Activated naive CD4-positive, alpha-beta T cell treated with anti-CD3 and anti-CD28 coated beads for 36 hours (primary cell): ENCODE measurements around the gene NKRF. TPM values are rescaled to one million over a fixed set of nuclear protein-coding genes. Genes with fewer than 3 reads are reported as not detected.

Experiments used
- CTCF ChIA-PET: fragments of 350-600 bp; sonication (Branson Sonifier 250); formaldehyde crosslinking; loops from one replicate; lab custom pipeline; 2021; ENCODE audit warnings: antibody characterized with exemption; lab: Charles Lee
- DNase-seq: peaks from one replicate; pipeline ENCODE4 v3.0.0-alpha.2; 2020
- H3K27ac Mint-ChIP-seq: one replicate; pipeline ENCODE4 v1.8.0; 2021; ENCODE audit warnings: mild to moderate bottlenecking, mixed read lengths
- H3K27me3 Mint-ChIP-seq: one replicate; pipeline ENCODE4 v1.8.0; 2021; ENCODE audit warnings: low read depth, mixed read lengths
- H3K36me3 Mint-ChIP-seq: one replicate; pipeline ENCODE4 v1.8.0; 2021; ENCODE audit warnings: low read depth, mixed read lengths
- H3K4me1 Mint-ChIP-seq: one replicate; pipeline ENCODE4 v1.8.0; 2021; ENCODE audit warnings: low read depth, mixed read lengths
- H3K4me3 Mint-ChIP-seq: one replicate; pipeline ENCODE4 v1.8.0; 2021; ENCODE audit warnings: mild to moderate bottlenecking, moderate library complexity, mixed read lengths
- H3K9me3 Mint-ChIP-seq: one replicate; pipeline ENCODE4 v1.8.0; 2021; ENCODE audit warnings: mixed read lengths
- intact Hi-C: fragments of 100-400 bp; cut with micrococcal nuclease; formaldehyde crosslinking; loops from one replicate; pipeline ENCODE4 v1.15.1; 2023
- total RNA-seq, 2 experiments: library from RNA; stranded (reverse); gene quantifications; one replicate each; pipeline ENCODE4 v1.2.3, GENCODE V29; 2021

Gene NKRF
- total RNA-seq, 2 experiments from 2014 or later, result 15.8 to 17.0 TPM

GRCh38 chrX:119605464-119606279 is 552 bp downstream of the NKRF start:
- H3K9me3 Mint-ChIP-seq, result no peaks in the 10 kb centered on the region
- H3K4me1 Mint-ChIP-seq, result peaks cover 40% of the 10 kb centered on the region
- DNase-seq, result peak; percentile 43
- peaks cover 7% of the 10 kb centered on the region for H3K36me3 Mint-ChIP-seq
- CTCF ChIA-PET, result interaction anchor here (0.7 kb wide), 1 partner anchor 124 kb away, joined by 3 read pairs; no protein-coding TSS in a partner anchor
- H3K27me3 Mint-ChIP-seq, result no peaks in the 10 kb centered on the region
- peak overlapping the region; percentile 96 for H3K4me3 Mint-ChIP-seq
- peak overlapping the region; percentile 93 for H3K27ac Mint-ChIP-seq
- intact Hi-C loops, result loop anchor here (1.0 to 10.0 kb wide), 11 partner anchors 27 to 269 kb away; partner anchors contain the start of genes NDUFA1, RNF113A, RPL39 and SEPTIN6

- H3K4me3 Mint-ChIP-seq, result peak overlapping the region; percentile 96
- no peaks in the 10 kb centered on the region for H3K27me3 Mint-ChIP-seq
- peaks cover 41% of the 10 kb centered on the region for H3K4me1 Mint-ChIP-seq
- no peak for DNase-seq
- peak overlapping the region; percentile 70 for H3K27ac Mint-ChIP-seq
- no peaks in the 10 kb centered on the region for H3K9me3 Mint-ChIP-seq
- H3K36me3 Mint-ChIP-seq, result peaks cover 7% of the 10 kb centered on the region
- CTCF ChIA-PET, result no interaction called here
- intact Hi-C loops, result loop anchor here (1.0 to 10.0 kb wide), 5 partner anchors 27 to 270 kb away; partner anchors contain the start of genes NDUFA1, RNF113A, STEEP1 and UPF3B
Observed at GRCh38 chrX:119604766-119605463, 1.3 kb downstream of the NKRF start.

- H3K27ac Mint-ChIP-seq, result no peak overlapping the region
- intact Hi-C loops, result loop anchor here (10.0 kb wide), 1 partner anchor 272 kb away; the partner anchor contains the start of genes NDUFA1 and RNF113A
- H3K27me3 Mint-ChIP-seq, result no peaks in the 10 kb centered on the region
- CTCF ChIA-PET, result interaction anchor here (0.6 to 3.1 kb wide), 4 partner anchors 11 to 483 kb away, joined by 3 to 10 read pairs (median 4); no protein-coding TSS in a partner anchor
- H3K36me3 Mint-ChIP-seq, result peaks cover 10% of the 10 kb centered on the region
- H3K9me3 Mint-ChIP-seq, result no peaks in the 10 kb centered on the region
- DNase-seq, result no peak
- peaks cover 47% of the 10 kb centered on the region for H3K4me1 Mint-ChIP-seq
- H3K4me3 Mint-ChIP-seq, result no peak overlapping the region
Observed at GRCh38 chrX:119602701-119603255, 3.4 kb downstream of the NKRF start.

- Mint-ChIP-seq H3K4me3 (no peak overlapping the region), H3K4me1 (no peaks in the 10 kb centered on the region), H3K27ac (no peak overlapping the region), H3K36me3 (peaks cover 19% of the 10 kb centered on the region), H3K27me3 (no peaks in the 10 kb centered on the region), H3K9me3 (no peaks in the 10 kb centered on the region)
- DNase-seq, result no peak
- CTCF ChIA-PET, result interaction anchor here (1.0 kb wide), 1 partner anchor 74 kb away, joined by 4 read pairs; no protein-coding TSS in a partner anchor
- intact Hi-C loops, result no loop called here
Observed at GRCh38 chrX:119589810-119590209, 16.4 kb downstream of the NKRF start.

GRCh38 chrX:119583431-119584059 is 22.7 kb downstream of the NKRF start:
- peak overlapping the region; percentile 22 for H3K27ac Mint-ChIP-seq
- CTCF ChIA-PET, result interaction anchor here (1.4 kb wide), 1 partner anchor 144 kb away, joined by 5 read pairs; no protein-coding TSS in a partner anchor
- H3K9me3 Mint-ChIP-seq, result no peaks in the 10 kb centered on the region
- intact Hi-C loops, result no loop called here
- no peaks in the 10 kb centered on the region for H3K27me3 Mint-ChIP-seq
- peaks cover 5% of the 10 kb centered on the region for H3K4me1 Mint-ChIP-seq
- H3K4me3 Mint-ChIP-seq, result no peak overlapping the region
- DNase-seq, result no peak
- H3K36me3 Mint-ChIP-seq, result peaks cover 5% of the 10 kb centered on the region

- CTCF ChIA-PET, result interaction anchor here (0.5 kb wide), 1 partner anchor 120 kb away, joined by 3 read pairs; no protein-coding TSS in a partner anchor
- Mint-ChIP-seq H3K36me3 (peaks cover 3% of the 10 kb centered on the region), H3K9me3 (no peaks in the 10 kb centered on the region), H3K4me1 (peaks cover 10% of the 10 kb centered on the region), H3K27me3 (no peaks in the 10 kb centered on the region), H3K4me3 (no peak overlapping the region), H3K27ac (no peak overlapping the region)
- no peak for DNase-seq
- intact Hi-C loops, result no loop called here
Observed at GRCh38 chrX:119579414-119579813, 26.8 kb downstream of the NKRF start.

- H3K36me3 Mint-ChIP-seq, result peaks cover 1% of the 10 kb centered on the region
- H3K4me1 Mint-ChIP-seq, result peaks cover 12% of the 10 kb centered on the region
- peak; percentile 89 for DNase-seq
- CTCF ChIA-PET, result interaction anchor here (1.0 to 1.6 kb wide), 3 partner anchors 27 to 152 kb away, joined by 3 to 6 read pairs (median 5); no protein-coding TSS in a partner anchor
- H3K9me3 Mint-ChIP-seq, result no peaks in the 10 kb centered on the region
- H3K4me3 Mint-ChIP-seq, result peak within 1 kb of the TSS; percentile 91
- H3K27ac Mint-ChIP-seq, result peak within 1 kb of the TSS; percentile 89
- H3K27me3 Mint-ChIP-seq, result no peaks in the 10 kb centered on the region
- intact Hi-C loops, result loop anchor here (1.0 to 5.0 kb wide), 9 partner anchors 9 to 337 kb away; partner anchors contain the start of genes NDUFA1, NKRF, PGRMC1 and RNF113A
Observed at GRCh38 chrX:119574394-119575266, 31.6 kb downstream of the NKRF start, which contains the start of gene UBE2A. Gene UBE2A, plus strand, starts transcription at chrX:119574563. Its CDS starts 149 bp downstream, at chrX:119574712.

GRCh38 chrX:119573840-119574393 is 32.3 kb downstream of the NKRF start:
- CTCF ChIA-PET, result interaction anchor here (1.0 to 1.6 kb wide), 2 partner anchors 28 to 85 kb away, joined by 5 to 6 read pairs; no protein-coding TSS in a partner anchor
- H3K36me3 Mint-ChIP-seq, result peaks cover 1% of the 10 kb centered on the region

GRCh38 chrX:119573222-119573621 is 33.0 kb downstream of the NKRF start:
- intact Hi-C loops, result loop anchor here (5.0 kb wide), 3 partner anchors 219 to 336 kb away; partner anchors contain the start of genes NDUFA1, PGRMC1, RNF113A and RPL39
- DNase-seq, result no peak
- peaks cover 1% of the 10 kb centered on the region for H3K36me3 Mint-ChIP-seq
- H3K27me3 Mint-ChIP-seq, result no peaks in the 10 kb centered on the region
- no peaks in the 10 kb centered on the region for H3K9me3 Mint-ChIP-seq
- H3K4me3 Mint-ChIP-seq, result peak overlapping the region; percentile 91
- CTCF ChIA-PET, result no interaction called here
- no peak overlapping the region for H3K27ac Mint-ChIP-seq
- peaks cover 12% of the 10 kb centered on the region for H3K4me1 Mint-ChIP-seq

More at GRCh38 chrX:119573840-119574393, 32.3 kb downstream of the NKRF start:
- H3K9me3 Mint-ChIP-seq, result no peaks in the 10 kb centered on the region
- H3K4me1 Mint-ChIP-seq, result peaks cover 12% of the 10 kb centered on the region
- H3K27me3 Mint-ChIP-seq, result no peaks in the 10 kb centered on the region
- H3K27ac Mint-ChIP-seq, result peak overlapping the region; percentile 81
- intact Hi-C loops, result loop anchor here (1.0 to 5.0 kb wide), 9 partner anchors 9 to 337 kb away; partner anchors contain the start of genes NDUFA1, NKRF, PGRMC1 and RNF113A
- peak overlapping the region; percentile 91 for H3K4me3 Mint-ChIP-seq
- DNase-seq, result peak; percentile 4

- Mint-ChIP-seq H3K27ac (no peak overlapping the region), H3K9me3 (no peaks in the 10 kb centered on the region), H3K4me1 (peaks cover 7% of the 10 kb centered on the region), H3K36me3 (no peaks in the 10 kb centered on the region), H3K4me3 (no peak overlapping the region), H3K27me3 (no peaks in the 10 kb centered on the region)
- intact Hi-C loops, result loop anchor here (5.0 kb wide), 3 partner anchors 222 to 333 kb away; partner anchors contain the start of genes NDUFA1, PGRMC1, RNF113A and RPL39
- DNase-seq, result no peak
- CTCF ChIA-PET, result no interaction called here
Observed at GRCh38 chrX:119570351-119570835, 35.8 kb downstream of the NKRF start.
